OCI-LY7 (cell line): ENCODE data around the gene BBS9. TPM values are rescaled to one million over a fixed set of nuclear protein-coding genes. Genes with fewer than 3 reads are reported as not detected.

Experiments used
- BruUV-seq: library from RNA; stranded (reverse); fragments of 400-500 nt; replicated peaks from 2 replicates; lab custom pipeline; 2021; lab: Mats Ljungman, UMichigan
- CTCF ChIA-PET: fragments of 300-600 bp; sonication (Branson Sonifier 250); formaldehyde crosslinking; loops from one replicate; lab custom pipeline; 2022; ENCODE audit warnings: antibody characterized with exemption; ENCODE audit not compliant: unreplicated experiment; lab: Charles Lee
- POLR2A ChIA-PET: fragments of 300-600 bp; sonication (Branson Sonifier 250); formaldehyde crosslinking; loops from one replicate; lab custom pipeline; 2022; ENCODE audit warnings: antibody characterized with exemption; lab: Charles Lee
- DNase-seq: peaks from one replicate; pipeline ENCODE4 v3.0.0-alpha.2; 2015; ENCODE audit warnings: low spot score
- H2AFZ ChIP-seq: fragments of 200-600 bp; sonication (generic), shearing (Covaris generic); 2 replicates; pipeline ENCODE4 v1.6.1; 2014; ENCODE audit warnings: mild to moderate bottlenecking, antibody characterized with exemption, low read length, moderate library complexity
- H3K27ac ChIP-seq: fragments of 200-600 bp; sonication (generic); 2 replicates; pipeline ENCODE4 v1.5.1; 2014; ENCODE audit warnings: mixed run types, low read depth, mild to moderate bottlenecking, moderate library complexity, low read length, inconsistent platforms; ENCODE audit not compliant: poor library complexity, severe bottlenecking
- H3K36me3 ChIP-seq: fragments of 200-600 bp; sonication (generic); 2 replicates; pipeline ENCODE4 v1.6.1; 2014; ENCODE audit warnings: mild to moderate bottlenecking, antibody characterized with exemption, low read length, moderate library complexity, mixed read lengths; ENCODE audit not compliant: insufficient read depth
- H3K4me1 ChIP-seq: fragments of 200-600 bp; sonication (generic); 2 replicates; pipeline ENCODE4 v1.5.1; 2014; ENCODE audit warnings: mild to moderate bottlenecking, low read length; ENCODE audit not compliant: insufficient read depth, poor library complexity, severe bottlenecking
- H3K4me2 ChIP-seq: fragments of 200-600 bp; sonication (generic); 2 replicates; pipeline ENCODE4 v1.6.1; 2014; ENCODE audit warnings: mild to moderate bottlenecking, low read length
- H3K4me3 ChIP-seq: fragments of 200-600 bp; sonication (generic); 2 replicates; pipeline ENCODE4 v1.5.1; 2014; ENCODE audit warnings: mild to moderate bottlenecking, low read depth, low read length; ENCODE audit not compliant: poor library complexity, severe bottlenecking
- H3K79me2 ChIP-seq: fragments of 200-600 bp; sonication (generic); 2 replicates; pipeline ENCODE4 v1.6.1; 2016; ENCODE audit warnings: low read depth, mild to moderate bottlenecking, low read length, moderate library complexity, mixed read lengths; ENCODE audit not compliant: insufficient read depth
- H3K9me2 ChIP-seq: fragments of 200-600 bp; sonication (generic); 2 replicates; pipeline ENCODE4 v1.6.1; 2016; ENCODE audit warnings: mild to moderate bottlenecking, low read length, mixed read lengths; ENCODE audit not compliant: insufficient read depth
- H3K9me3 ChIP-seq: fragments of 200-600 bp; sonication (generic); 2 replicates; pipeline ENCODE4 v1.6.1; 2014; ENCODE audit warnings: mild to moderate bottlenecking, mixed run types, low read length, mixed read lengths
- H4K20me1 ChIP-seq: fragments of 200-600 bp; sonication (generic); 2 replicates; pipeline ENCODE4 v1.6.1; 2014; ENCODE audit warnings: mild to moderate bottlenecking, antibody characterized with exemption, low read length, moderate library complexity, mixed read lengths; ENCODE audit not compliant: insufficient read depth
- CTCF ChIP-seq: fragments of 200-600 bp; sonication (generic); conservative IDR thresholded peaks from 2 replicates; pipeline ENCODE4 v1.5.1; 2014; ENCODE audit warnings: mild to moderate bottlenecking, antibody characterized with exemption, low read length, moderate library complexity, mixed read lengths
- EZH2phosphoT487 ChIP-seq: fragments of 200-600 bp; sonication (generic); IDR thresholded peaks from 2 replicates; pipeline ENCODE4 v1.6.1; 2018; ENCODE audit warnings: low read depth, borderline replicate concordance, mild to moderate bottlenecking, mixed run types, antibody characterized with exemption, low read length, moderate library complexity, mixed read lengths
- intact Hi-C: fragments of 100-400 bp; cut with micrococcal nuclease; formaldehyde crosslinking; loops from one replicate; pipeline ENCODE4 v1.10.0; 2022; ENCODE audit not compliant: unreplicated experiment
- total RNA-seq, 2 experiments: library from RNA; depleted of rRNA in 1 of 2; stranded (reverse); fragments of >200 nt in 1 of 2; shearing (Covaris generic) in 1 of 2; gene quantifications; 2 replicates each; pipeline ENCODE4 v1.2.3, GENCODE V29; 2014 to 2022

Gene BBS9
- total RNA-seq, 2 experiments from 2014 or later = 6.8 to 14.8 TPM

- H3K4me3 ChIP-seq = no peak overlapping the region
Measured at GRCh38 chr7:33137103-33137502, 7.7 kb downstream of the BBS9 start.

GRCh38 chr7:33142585-33142984, 13.2 kb downstream of the BBS9 start:
- no peaks in the 10 kb centered on the region for H3K4me1 ChIP-seq
- H3K36me3 ChIP-seq = no peaks in the 10 kb centered on the region
- TF ChIP-seq EZH2phosphoT487 = no peak
- TF ChIP-seq CTCF = no peak
- intact Hi-C loops = no loop called here
- H3K9me2 ChIP-seq = 0 out of 2 replicates have a peak, but pooled peaks cover 3% of the 10 kb centered on the region
- H3K4me2 ChIP-seq = no peak overlapping the region
- BruUV-seq = no TSS peak
- H2AFZ ChIP-seq = no peak overlapping the region
- H4K20me1 ChIP-seq = no peaks in the 10 kb centered on the region
- CTCF ChIA-PET = no interaction called here
- DNase-seq = no peak
- no peak overlapping the region for H3K27ac ChIP-seq
- POLR2A ChIA-PET = no interaction called here
- H3K9me3 ChIP-seq = peaks cover 5% of the 10 kb centered on the region
- H3K4me3 ChIP-seq = no peak overlapping the region
- H3K79me2 ChIP-seq = no peaks in the 10 kb centered on the region

More at GRCh38 chr7:33137103-33137502, 7.7 kb downstream of the BBS9 start:
- Histone ChIP-seq H3K36me3 (no peaks in the 10 kb centered on the region), H3K27ac (no peak overlapping the region), H3K9me2 (0 out of 2 replicates have a peak, but pooled peaks cover 3% of the 10 kb centered on the region), H2AFZ (no peak overlapping the region), H3K4me2 (no peak overlapping the region), H4K20me1 (no peaks in the 10 kb centered on the region), H3K9me3 (peaks cover 6% of the 10 kb centered on the region; the same call in 1 of the 2 replicates), H3K4me1 (no peaks in the 10 kb centered on the region), H3K79me2 (no peaks in the 10 kb centered on the region)
- TF ChIP-seq CTCF (no peak), EZH2phosphoT487 (no peak)
- POLR2A ChIA-PET = no interaction called here
- no peak for DNase-seq
- intact Hi-C loops = no loop called here
- CTCF ChIA-PET = no interaction called here
- no TSS peak for BruUV-seq

DNA sequence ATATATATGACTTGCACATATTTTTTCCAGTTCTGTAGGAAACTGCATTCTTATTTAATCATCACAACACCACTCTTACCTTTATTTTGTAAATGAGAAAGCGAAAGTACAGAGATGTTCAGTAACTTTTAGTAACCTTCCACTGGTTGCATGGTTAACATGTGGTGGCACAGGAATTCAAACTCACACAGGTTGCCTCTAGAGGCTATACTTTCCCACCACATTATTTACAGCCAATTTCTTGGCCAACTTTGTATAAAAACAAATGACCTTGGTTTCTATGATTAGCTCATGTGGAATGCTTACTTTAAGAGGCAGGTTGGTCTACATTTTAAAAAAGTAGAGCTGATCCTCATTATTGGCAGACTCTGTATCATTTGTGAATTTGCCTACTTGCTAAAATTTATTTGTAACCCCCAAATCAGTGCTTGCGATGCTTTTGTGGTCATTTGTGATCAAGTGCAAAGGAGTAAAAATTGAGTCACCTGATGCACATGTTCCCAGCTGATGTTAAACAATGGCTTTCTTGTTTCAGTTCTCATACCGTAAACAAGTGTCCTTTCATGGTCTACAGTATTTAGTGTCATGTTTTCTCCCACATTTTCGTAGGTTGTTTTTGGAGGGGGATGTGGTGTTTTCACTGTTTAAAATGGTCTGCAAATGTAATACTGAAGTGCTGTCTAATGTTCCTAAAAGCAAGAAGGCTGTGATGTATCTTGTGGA, 14.8 kb downstream of the BBS9 start:
- H3K27ac ChIP-seq = no peak overlapping the region
- no peak for DNase-seq
- 0 out of 2 replicates have a peak, but pooled peaks cover 3% of the 10 kb centered on the region for H3K9me2 ChIP-seq
- ChIA-PET POLR2A (interaction anchor here (1.0 to 1.1 kb wide), 2 partner anchors 8 to 343 kb away, joined by 3 read pairs; no protein-coding TSS in a partner anchor), CTCF (no interaction called here)
- H3K9me3 ChIP-seq = peaks cover 5% of the 10 kb centered on the region
- H3K79me2 ChIP-seq = no peaks in the 10 kb centered on the region
- H4K20me1 ChIP-seq = no peaks in the 10 kb centered on the region
- no peak overlapping the region for H2AFZ ChIP-seq
- H3K4me2 ChIP-seq = no peak overlapping the region
- no peaks in the 10 kb centered on the region for H3K36me3 ChIP-seq
- BruUV-seq = no TSS peak
- no peaks in the 10 kb centered on the region for H3K4me1 ChIP-seq
- no peak for TF ChIP-seq EZH2phosphoT487
- no peak for TF ChIP-seq CTCF
- intact Hi-C loops = no loop called here
- H3K4me3 ChIP-seq = no peak overlapping the region
